Stimulated activated naive B cell treated with anti-CD40 and anti-IgM and Interleukin-4, amounts not matched to agents 10 μg/mL and 1 μg/mL and 100 μg/mL, for 72 hours (primary cell): ENCODE data around the gene SLC2A13.
"Not testable (repeated sequence)": the region's sequence is repeated elsewhere in the genome, so short reads cannot be mapped to it uniquely, and the experiment has no call there.

Experiments used
- ATAC-seq, 2 donors: fragments of 150-1000 bp; cut with Tn5 transposase; replicated peaks; 2 replicates each; pipeline ENCODE4 v1.10.0; 2021; ENCODE audit warnings: moderate library complexity in 1 of 2
- DNase-seq: peaks from one replicate; pipeline ENCODE4 v3.0.0; 2021
- H3K27ac Mint-ChIP-seq: one replicate; pipeline ENCODE4 v1.8.0; 2022; ENCODE audit warnings: mild to moderate bottlenecking, mixed read lengths
- H3K27me3 Mint-ChIP-seq, 2 donors: one replicate each; pipeline ENCODE4 v1.8.0; 2022; ENCODE audit warnings: mixed read lengths in 2 of 2
- H3K36me3 Mint-ChIP-seq, 2 donors: one replicate each; pipeline ENCODE4 v1.8.0; 2022; ENCODE audit warnings: mixed read lengths in 2 of 2, mild to moderate bottlenecking in 1 of 2
- H3K4me1 Mint-ChIP-seq, 2 donors: one replicate each; pipeline ENCODE4 v1.8.0; 2022; ENCODE audit warnings: mixed read lengths in 2 of 2, mild to moderate bottlenecking in 1 of 2
- H3K4me3 Mint-ChIP-seq, 2 donors: one replicate each; pipeline ENCODE4 v1.8.0; 2022; ENCODE audit warnings: mild to moderate bottlenecking in 2 of 2, mixed read lengths in 2 of 2, moderate library complexity in 1 of 2
- H3K9me3 Mint-ChIP-seq, 2 donors: one replicate each; pipeline ENCODE4 v1.8.0; 2022; ENCODE audit warnings: mixed read lengths in 2 of 2, mild to moderate bottlenecking in 1 of 2

The SLC2A13 gene

DNA sequence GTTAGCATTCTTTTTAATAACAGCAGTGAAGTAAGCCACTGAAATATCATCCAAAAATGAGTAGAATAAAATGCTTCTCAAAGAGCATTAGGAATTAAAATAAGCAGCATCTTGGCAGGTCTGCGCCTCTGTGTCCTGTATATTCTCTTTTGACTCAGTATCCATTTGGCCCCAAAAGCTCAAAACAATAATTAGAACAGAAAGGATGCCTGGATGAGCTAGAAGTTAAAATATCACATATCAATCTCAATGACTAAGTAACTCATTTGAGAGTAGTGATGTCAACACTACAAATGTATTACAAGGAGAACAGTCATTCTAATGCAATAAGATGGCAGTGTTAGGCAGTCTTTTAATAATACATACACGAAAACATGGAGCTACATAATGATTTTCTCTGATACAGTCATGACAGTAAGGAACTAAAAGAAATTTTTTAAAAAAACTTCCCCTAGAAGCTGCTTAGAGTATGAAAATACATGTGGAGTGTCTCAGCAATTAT is 325.4 kb downstream of the SLC2A13 start:
- Mint-ChIP-seq H3K36me3 (peaks cover 4 to 5% of the 10 kb centered on the region in 2 donors), H3K4me1 (no peaks in the 10 kb centered on the region), H3K27ac (no peak overlapping the region), H3K4me3 (no peak overlapping the region), H3K9me3 (peaks cover 4 to 5% of the 10 kb centered on the region in 2 donors), H3K27me3 (no peaks in the 10 kb centered on the region)
- no peak for ATAC-seq
- no peak for DNase-seq

DNA sequence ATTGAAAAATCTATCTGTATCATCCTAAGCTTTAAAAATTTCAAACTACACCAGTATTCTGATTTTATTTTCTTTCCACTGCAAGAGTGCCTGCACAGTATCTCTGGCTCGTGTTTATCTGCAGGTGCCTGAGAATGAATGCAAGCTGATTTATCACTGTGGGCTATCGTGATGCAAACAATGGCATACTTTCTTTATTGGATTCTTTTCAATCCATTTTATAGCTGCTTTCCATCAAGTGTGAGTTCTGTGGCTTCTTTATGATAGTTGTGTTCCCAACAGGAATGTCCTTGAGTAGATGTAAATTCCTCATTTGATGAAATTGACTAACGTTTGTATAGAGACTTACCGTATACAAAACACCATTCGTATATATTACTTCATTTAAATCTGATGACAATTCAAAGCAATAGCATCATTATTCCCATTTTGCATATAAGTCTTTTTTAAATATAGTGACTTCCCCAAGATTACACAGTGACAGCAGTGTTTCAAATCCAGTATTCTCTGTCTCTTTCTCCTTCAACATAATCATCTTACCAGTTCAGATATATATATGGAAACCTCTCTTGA is 326.0 kb downstream of the SLC2A13 start:
- no peak overlapping the region for H3K4me3 Mint-ChIP-seq
- H3K27ac Mint-ChIP-seq = no peak overlapping the region
- ATAC-seq (no peak), DNase-seq (no peak)
- peaks cover 4 to 5% of the 10 kb centered on the region in 2 donors for H3K36me3 Mint-ChIP-seq
- no peaks in the 10 kb centered on the region for H3K4me1 Mint-ChIP-seq
- no peaks in the 10 kb centered on the region for H3K27me3 Mint-ChIP-seq
- H3K9me3 Mint-ChIP-seq = peaks cover 4 to 5% of the 10 kb centered on the region in 2 donors

DNA sequence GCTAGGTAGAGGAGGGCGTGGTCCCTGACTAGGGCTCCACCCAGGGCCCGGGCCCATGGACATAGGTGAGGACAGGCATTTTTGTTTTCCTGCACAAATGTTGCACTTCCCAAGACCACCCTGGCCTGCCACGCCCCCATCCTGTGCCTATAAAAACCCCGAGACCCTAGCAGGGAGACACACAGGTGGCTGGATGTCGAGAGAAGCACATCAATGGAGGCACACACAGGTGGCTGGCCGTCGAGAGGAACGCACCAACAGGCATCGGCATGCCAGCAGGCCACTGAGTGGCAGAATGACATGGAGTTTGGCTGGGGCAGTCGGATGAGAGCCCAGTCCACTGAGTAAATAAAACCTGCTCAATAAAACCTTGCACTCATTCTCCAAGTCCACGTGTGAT is 328.4 kb downstream of the SLC2A13 start:
- peaks cover 2 to 3% of the 10 kb centered on the region in 2 donors for H3K9me3 Mint-ChIP-seq
- ATAC-seq = no peak
- peaks cover 0 to 3% of the 10 kb centered on the region in 2 donors for H3K36me3 Mint-ChIP-seq

DNA sequence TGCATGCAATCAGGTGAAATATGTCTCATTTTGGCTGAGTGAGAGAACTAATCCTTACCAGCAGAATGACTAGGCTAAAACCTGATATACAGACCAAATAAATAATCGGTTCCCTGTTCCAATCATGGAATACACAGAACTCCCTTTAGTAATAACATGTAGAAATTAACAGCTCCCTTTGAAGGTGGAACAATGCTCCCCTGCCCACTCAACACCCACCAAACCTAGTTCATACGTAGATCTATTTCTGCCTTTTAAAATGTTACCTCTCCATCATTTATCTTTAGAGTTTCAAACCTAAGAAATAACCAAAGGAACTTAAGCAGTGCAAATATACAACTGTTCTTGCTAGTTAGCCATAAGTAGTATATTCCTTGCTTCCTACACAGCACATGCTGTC is 332.6 kb downstream of the SLC2A13 start:
- Mint-ChIP-seq H3K4me3 (no peak overlapping the region), H3K27me3 (no peaks in the 10 kb centered on the region), H3K4me1 (no peaks in the 10 kb centered on the region), H3K9me3 (no peaks in the 10 kb centered on the region), H3K27ac (no peak overlapping the region), H3K36me3 (no peaks in the 10 kb centered on the region)
- no peak for ATAC-seq
- no peak for DNase-seq

More for the DNA sequence above, 328.4 kb downstream of the SLC2A13 start:
- Mint-ChIP-seq H3K4me3 (no peak overlapping the region), H3K4me1 (no peaks in the 10 kb centered on the region), H3K27ac (no peak overlapping the region), H3K27me3 (no peaks in the 10 kb centered on the region)
- no peak for DNase-seq

DNA sequence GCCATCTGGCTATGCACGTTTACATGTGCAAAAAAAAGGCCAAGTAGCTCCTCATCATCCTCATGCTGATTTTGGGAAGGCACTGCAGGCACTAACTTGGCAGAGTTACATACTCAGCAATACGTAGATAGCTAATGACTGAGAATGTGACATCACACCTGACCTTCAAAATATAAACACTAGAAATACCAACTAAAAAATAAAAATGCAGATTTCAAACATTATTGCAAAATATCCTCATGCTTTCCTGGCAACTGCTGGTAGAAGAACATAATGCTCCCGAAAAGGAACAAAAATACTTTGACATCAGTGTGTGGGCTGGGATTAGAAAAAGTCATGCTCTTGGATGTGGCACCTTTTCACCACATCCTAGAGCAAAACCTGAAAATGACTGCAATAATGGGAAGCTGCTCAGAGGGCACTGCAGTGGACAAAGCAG is 333.0 kb downstream of the SLC2A13 start:
- peaks cover 0 to 4% of the 10 kb centered on the region in 2 donors for H3K9me3 Mint-ChIP-seq
- H3K27me3 Mint-ChIP-seq = no peaks in the 10 kb centered on the region
- H3K4me3 Mint-ChIP-seq = no peak overlapping the region
- DNase-seq (no peak), ATAC-seq (no peak)
- H3K27ac Mint-ChIP-seq = no peak overlapping the region
- H3K4me1 Mint-ChIP-seq = no peaks in the 10 kb centered on the region
- H3K36me3 Mint-ChIP-seq = no peaks in the 10 kb centered on the region

DNA sequence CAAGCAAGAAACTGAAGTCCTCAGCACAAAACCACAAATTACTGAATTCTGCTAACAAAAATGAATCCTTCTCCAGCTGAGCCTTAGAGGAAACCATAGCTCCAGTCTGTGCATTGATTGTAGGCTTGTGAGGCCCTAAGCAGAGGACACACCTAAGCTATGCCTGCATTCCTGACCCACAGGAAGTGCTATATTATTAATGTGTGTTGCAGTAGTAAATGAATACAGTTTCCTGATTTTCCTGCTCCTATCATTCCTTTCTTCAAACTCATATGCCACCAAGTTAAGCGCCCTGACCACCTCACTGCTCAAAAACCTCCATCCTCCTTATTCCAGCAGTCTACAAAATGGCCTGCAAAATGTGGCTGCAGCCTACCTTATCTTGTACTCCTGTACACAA is 334.4 kb downstream of the SLC2A13 start:
- no peak overlapping the region for H3K4me3 Mint-ChIP-seq
- no peaks in the 10 kb centered on the region for H3K36me3 Mint-ChIP-seq
- DNase-seq (no peak), ATAC-seq (no peak)
- peaks cover 0 to 6% of the 10 kb centered on the region in 2 donors for H3K9me3 Mint-ChIP-seq
- no peaks in the 10 kb centered on the region for H3K27me3 Mint-ChIP-seq
- no peak overlapping the region for H3K27ac Mint-ChIP-seq
- H3K4me1 Mint-ChIP-seq = no peaks in the 10 kb centered on the region

DNA sequence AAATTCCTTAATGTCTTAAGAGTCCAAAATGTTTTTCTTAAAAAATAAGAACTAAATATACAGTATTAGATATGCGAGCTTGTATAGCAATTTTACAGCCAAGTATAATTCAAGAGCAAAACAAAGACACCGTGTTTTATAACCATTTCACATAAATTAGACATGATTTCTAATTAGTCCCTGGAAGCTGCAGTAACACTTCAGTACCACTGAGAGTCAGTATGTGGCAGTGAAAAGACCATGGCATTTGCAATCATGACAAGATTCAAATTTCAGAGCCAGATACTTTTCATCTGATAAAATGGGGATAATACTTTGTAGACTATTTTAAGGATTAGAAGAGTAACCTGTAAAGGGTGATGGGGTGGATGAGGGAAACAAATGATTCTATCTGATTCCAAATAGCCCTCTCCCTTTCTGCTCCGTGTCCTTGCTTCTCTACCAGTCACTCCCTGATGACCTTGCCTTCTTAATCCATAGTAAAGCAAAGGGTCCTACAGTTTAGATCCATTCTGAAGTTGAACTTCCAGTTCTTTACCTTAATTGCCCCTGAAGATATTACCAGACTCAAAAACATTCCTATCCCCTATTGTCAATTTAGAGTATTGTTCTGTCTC is 340.8 kb downstream of the SLC2A13 start:
- Mint-ChIP-seq H3K4me1 (no peaks in the 10 kb centered on the region), H3K4me3 (no peak overlapping the region), H3K27me3 (no peaks in the 10 kb centered on the region), H3K9me3 (peaks cover 0 to 6% of the 10 kb centered on the region in 2 donors), H3K27ac (no peak overlapping the region), H3K36me3 (no peaks in the 10 kb centered on the region)
- DNase-seq = no peak
- ATAC-seq = peak; percentile 59 to 67

DNA sequence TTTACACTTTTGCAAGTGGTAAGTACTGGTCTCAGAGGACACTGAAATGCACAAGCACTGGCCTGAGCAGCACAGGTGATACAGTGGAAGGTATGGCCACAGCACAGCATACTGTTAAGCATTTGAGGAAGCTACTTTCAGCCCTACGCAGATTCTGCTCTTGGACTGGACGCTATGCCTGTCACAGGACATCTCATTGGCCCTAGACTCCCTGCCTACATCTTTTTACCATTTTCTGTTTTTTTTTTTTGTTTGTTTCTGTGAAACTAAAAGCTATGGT is 342.1 kb downstream of the SLC2A13 start:
- no peak overlapping the region for H3K4me3 Mint-ChIP-seq

DNA sequence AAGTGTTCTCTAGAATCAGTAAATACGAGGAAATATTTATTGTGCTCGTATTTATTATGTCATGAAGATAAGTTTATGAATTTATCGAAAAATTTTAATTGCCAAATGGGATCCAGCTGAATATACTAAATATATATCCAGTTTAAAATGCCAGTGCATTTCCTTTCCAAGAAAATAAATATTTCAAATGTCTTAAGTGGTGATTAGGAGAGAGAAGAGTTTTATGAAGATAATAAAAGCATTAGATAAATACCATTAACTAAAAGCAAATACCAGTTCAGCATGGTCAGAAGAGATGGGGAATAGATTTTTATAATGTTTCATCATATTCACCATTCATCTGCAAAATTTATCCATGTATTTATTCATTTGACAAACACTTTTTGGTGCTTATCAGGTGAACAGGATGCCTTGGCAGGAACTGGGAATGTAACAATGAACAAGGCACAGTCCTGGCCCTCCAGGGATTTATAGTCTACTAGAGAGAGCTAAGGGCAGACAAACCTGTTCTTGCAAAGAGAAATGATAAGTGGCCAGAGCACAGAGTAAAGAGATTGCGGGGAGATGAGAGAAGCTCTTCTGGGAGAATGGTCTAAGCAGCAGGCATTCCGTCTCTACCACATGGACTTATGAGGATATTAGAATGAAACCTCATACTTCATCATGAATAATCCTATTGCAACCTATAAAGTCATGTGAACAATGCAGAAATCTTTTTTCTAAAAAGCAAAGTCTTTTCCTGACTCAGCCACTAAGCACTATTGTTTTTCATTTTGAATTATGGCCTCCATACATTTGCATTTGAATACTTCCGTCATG is 342.6 kb downstream of the SLC2A13 start:
- no peaks in the 10 kb centered on the region for H3K36me3 Mint-ChIP-seq
- H3K4me3 Mint-ChIP-seq = no peak overlapping the region
- H3K27me3 Mint-ChIP-seq = no peaks in the 10 kb centered on the region
- no peaks in the 10 kb centered on the region for H3K4me1 Mint-ChIP-seq
- no peak overlapping the region for H3K27ac Mint-ChIP-seq
- ATAC-seq (no peak), DNase-seq (no peak)
- peaks cover 0 to 6% of the 10 kb centered on the region in 2 donors for H3K9me3 Mint-ChIP-seq

More for the DNA sequence above, 342.1 kb downstream of the SLC2A13 start:
- no peak for DNase-seq
- no peaks in the 10 kb centered on the region for H3K27me3 Mint-ChIP-seq
- H3K4me1 Mint-ChIP-seq = no peaks in the 10 kb centered on the region
- no peak for ATAC-seq
- peaks cover 0 to 6% of the 10 kb centered on the region in 2 donors for H3K9me3 Mint-ChIP-seq
- no peaks in the 10 kb centered on the region for H3K36me3 Mint-ChIP-seq
- H3K27ac Mint-ChIP-seq = no peak overlapping the region

DNA sequence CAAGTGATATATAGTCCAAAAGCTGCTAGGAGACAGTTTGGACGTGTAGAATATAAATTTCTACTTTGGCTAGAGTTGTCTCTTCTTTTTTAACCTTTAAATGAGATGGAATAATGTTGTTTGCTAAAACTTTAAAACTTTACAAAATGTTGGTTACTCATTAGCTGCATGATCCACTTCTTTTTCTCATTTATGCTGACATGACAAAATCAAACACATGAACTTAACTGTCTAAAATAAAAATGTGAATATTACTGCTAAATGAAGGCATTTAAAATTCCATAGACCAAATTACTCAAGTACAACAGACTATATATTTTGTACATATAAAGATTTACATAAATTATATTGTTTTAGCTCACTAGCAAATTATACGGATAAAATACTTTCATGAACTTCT is 350.4 kb downstream of the SLC2A13 start:
- no peaks in the 10 kb centered on the region for H3K4me1 Mint-ChIP-seq
- H3K27ac Mint-ChIP-seq = no peak overlapping the region
- H3K9me3 Mint-ChIP-seq = no peaks in the 10 kb centered on the region
- no peaks in the 10 kb centered on the region for H3K27me3 Mint-ChIP-seq
- DNase-seq (no peak), ATAC-seq (no peak)
- no peaks in the 10 kb centered on the region for H3K36me3 Mint-ChIP-seq
- no peak overlapping the region for H3K4me3 Mint-ChIP-seq

DNA sequence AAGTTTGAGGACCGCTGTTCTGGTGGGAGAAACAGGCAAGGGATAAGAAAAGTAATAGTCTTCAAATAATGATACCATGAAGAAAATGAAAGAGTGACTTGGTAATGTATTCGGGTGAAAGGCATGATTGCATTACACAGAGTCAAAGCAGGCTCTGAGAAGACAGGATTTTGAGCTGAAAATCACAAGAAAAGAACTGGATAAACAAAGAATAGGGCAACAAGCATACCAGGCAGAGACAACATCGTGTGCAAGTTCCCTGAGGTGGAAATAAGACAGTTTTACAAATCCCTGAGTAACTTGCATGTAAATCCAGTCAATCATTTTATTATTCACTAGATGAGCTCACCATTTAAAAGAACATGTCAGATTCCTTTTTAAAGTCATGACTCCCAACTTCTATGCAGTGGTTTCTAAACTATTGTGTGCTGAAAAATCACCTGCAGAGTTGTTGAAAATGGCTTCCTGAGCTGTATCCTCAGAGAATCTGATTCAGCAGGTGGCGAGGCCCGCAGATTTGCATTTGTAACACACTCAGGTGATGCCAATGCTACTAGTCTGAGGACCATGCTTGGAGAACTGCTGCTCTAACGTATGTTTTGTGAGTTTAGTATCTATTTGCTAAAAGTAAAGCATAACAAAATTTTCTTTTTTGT is 353.3 kb downstream of the SLC2A13 start:
- Mint-ChIP-seq H3K9me3 (no peaks in the 10 kb centered on the region), H3K36me3 (no peaks in the 10 kb centered on the region), H3K27me3 (no peaks in the 10 kb centered on the region), H3K4me3 (no peak overlapping the region), H3K27ac (no peak overlapping the region), H3K4me1 (no peaks in the 10 kb centered on the region)
- ATAC-seq (no peak), DNase-seq (no peak)

DNA sequence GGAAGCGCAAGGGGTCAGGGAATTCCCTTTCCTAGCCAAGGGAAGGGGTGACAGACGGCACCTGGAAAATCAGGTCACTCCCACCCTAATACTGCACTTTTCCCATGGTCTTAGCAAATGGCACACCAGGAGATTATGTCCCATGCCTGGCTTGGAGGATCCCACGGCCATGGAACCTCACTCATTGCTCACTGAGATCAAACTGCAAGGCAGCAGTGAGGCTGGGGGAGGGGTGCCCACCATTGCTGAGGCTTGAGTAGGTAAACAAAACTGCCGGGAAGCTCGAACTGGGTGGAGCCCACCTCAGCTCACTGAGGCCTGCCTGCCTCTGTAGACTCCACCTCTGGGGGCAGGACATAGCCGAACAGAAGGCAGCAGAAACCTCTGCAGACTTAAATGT is 359.7 kb downstream of the SLC2A13 start:
- ATAC-seq, H3K27ac Mint-ChIP-seq, DNase-seq, H3K27me3 Mint-ChIP-seq, H3K4me1 Mint-ChIP-seq, H3K4me3 Mint-ChIP-seq: not testable (repeated sequence)
- Mint-ChIP-seq H3K9me3 (peaks cover 6 to 11% of the 10 kb centered on the region in 2 donors), H3K36me3 (peaks cover 4 to 11% of the 10 kb centered on the region in 2 donors)

DNA sequence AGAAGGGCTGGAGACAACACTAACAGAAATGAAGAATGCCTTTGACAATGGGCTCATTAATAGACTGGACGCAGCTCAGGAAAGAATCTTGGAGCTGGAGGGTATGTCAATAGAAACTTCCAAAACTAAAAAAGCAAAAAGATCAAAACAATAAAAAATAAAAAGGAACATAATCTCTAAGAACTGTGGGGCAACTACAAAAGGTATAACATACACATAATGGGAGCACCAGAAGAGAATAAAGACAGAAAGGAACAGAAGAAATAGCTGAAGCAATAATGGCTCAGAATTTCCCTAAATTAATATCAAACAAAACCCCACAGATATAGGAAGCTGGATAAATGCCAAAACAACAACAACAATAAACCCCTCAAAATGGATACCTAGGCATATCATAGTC is 362.2 kb downstream of the SLC2A13 start:
- Mint-ChIP-seq H3K4me1 (no peaks in the 10 kb centered on the region), H3K27ac (no peak overlapping the region), H3K9me3 (peaks cover 6 to 11% of the 10 kb centered on the region in 2 donors), H3K36me3 (peaks cover 4 to 11% of the 10 kb centered on the region in 2 donors), H3K4me3 (no peak overlapping the region), H3K27me3 (peaks cover 0 to 8% of the 10 kb centered on the region in 2 donors)
- DNase-seq (no peak), ATAC-seq (no peak)

DNA sequence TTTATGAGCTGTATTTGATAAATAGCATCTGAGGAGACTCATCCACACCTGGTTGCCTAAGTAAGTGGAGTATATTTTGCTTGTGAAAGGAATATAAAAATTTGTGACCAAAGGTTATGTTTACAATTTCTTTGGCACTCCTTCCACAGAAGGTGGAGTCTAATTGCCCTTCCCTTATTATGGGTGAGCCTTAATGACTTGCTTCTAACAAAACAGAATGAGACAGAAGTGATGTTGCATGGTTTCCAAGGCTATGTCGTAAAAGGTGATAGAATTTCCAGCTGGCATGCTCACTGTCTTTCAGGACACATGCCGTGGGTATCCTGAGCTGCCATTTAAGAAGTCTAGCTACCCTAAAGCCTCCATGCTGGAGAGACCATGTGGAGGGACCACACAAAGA is 369.5 kb downstream of the SLC2A13 start:
- DNase-seq = no peak
- no peaks in the 10 kb centered on the region for H3K36me3 Mint-ChIP-seq
- H3K9me3 Mint-ChIP-seq = peaks cover 12 to 18% of the 10 kb centered on the region in 2 donors
- no peaks in the 10 kb centered on the region for H3K4me1 Mint-ChIP-seq
- no peak for ATAC-seq
- H3K27me3 Mint-ChIP-seq = peaks cover 0 to under 1% of the 10 kb centered on the region in 2 donors
- H3K27ac Mint-ChIP-seq = no peak overlapping the region
- no peak overlapping the region for H3K4me3 Mint-ChIP-seq
